Measurements from ENCODE around the gene RFPL1. TPM values are rescaled to one million over a fixed set of nuclear protein-coding genes. Genes with fewer than 3 reads are reported as not detected.

Gene RFPL1
- total RNA-seq, 1 experiment from 2014 or later = not detected

DNA sequence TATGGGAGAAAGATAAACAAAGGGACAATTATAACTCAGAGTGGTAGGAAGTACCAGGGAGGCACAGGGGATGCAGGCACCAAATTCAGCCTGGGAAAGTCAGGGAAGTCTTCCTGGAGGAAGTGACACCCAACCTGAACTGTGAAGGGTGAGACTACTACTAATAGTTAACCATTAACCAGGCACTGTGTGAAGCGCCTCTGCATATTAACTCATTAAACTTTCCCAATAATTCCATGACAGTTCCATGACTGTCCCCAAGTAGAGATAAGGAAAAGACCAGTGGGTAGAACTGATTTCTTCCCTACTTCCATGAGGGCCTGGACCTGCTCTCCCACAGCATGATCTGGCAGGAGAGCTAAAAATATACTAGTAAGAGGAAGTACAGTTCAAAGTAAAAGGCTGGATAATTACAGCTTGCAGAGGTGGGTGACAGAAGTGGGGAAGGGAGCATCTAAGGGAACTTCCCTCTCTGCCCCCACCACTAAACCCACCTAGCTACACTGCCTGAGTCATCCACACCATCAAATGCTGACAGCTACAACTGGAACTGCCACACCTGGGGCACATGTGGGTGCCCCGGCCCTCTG is 45.3 kb upstream of the RFPL1 start:
- H3K4me1 Mint-ChIP-seq (ENCODE audit: insufficient read depth, unreplicated experiment) = peaks cover 13% of the 10 kb centered on the region
- TF ChIP-seq, protein P1, sequence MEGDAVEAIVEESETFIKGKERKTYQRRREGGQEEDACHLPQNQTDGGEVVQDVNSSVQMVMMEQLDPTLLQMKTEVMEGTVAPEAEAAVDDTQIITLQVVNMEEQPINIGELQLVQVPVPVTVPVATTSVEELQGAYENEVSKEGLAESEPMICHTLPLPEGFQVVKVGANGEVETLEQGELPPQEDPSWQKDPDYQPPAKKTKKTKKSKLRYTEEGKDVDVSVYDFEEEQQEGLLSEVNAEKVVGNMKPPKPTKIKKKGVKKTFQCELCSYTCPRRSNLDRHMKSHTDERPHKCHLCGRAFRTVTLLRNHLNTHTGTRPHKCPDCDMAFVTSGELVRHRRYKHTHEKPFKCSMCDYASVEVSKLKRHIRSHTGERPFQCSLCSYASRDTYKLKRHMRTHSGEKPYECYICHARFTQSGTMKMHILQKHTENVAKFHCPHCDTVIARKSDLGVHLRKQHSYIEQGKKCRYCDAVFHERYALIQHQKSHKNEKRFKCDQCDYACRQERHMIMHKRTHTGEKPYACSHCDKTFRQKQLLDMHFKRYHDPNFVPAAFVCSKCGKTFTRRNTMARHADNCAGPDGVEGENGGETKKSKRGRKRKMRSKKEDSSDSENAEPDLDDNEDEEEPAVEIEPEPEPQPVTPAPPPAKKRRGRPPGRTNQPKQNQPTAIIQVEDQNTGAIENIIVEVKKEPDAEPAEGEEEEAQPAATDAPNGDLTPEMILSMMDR (IDR thresholded peaks at IDR 0.05; ENCODE audit: unreplicated experiment) = no peak
- no peak for DNase-seq (ENCODE audit: unreplicated experiment)
- intact Hi-C loops (cut with micrococcal nuclease) = no loop called here
- ChIA-PET POLR2A (interaction anchor here (0.5 to 2.1 kb wide), 2 partner anchors 153 to 161 kb away, joined by 4 to 7 read pairs; partner anchors contain the start of gene THOC5), CTCF (interaction anchor here (0.6 to 1.1 kb wide), 2 partner anchors 131 to 296 kb away, joined by 3 to 6 read pairs; no protein-coding TSS in a partner anchor)
- no peak overlapping the region for H3K4me3 Mint-ChIP-seq (ENCODE audit: unreplicated experiment)
- no peak overlapping the region for H3K27ac Mint-ChIP-seq (ENCODE audit: low read depth, unreplicated experiment)
- no TSS peak for BruUV-seq (replicated peaks)
- H3K27me3 Mint-ChIP-seq (ENCODE audit: insufficient read depth, unreplicated experiment) = no peaks in the 10 kb centered on the region
- no peaks in the 10 kb centered on the region for H3K9me3 Mint-ChIP-seq (ENCODE audit: unreplicated experiment)
- H3K36me3 Mint-ChIP-seq (ENCODE audit: insufficient read depth, unreplicated experiment) = no peaks in the 10 kb centered on the region

DNA sequence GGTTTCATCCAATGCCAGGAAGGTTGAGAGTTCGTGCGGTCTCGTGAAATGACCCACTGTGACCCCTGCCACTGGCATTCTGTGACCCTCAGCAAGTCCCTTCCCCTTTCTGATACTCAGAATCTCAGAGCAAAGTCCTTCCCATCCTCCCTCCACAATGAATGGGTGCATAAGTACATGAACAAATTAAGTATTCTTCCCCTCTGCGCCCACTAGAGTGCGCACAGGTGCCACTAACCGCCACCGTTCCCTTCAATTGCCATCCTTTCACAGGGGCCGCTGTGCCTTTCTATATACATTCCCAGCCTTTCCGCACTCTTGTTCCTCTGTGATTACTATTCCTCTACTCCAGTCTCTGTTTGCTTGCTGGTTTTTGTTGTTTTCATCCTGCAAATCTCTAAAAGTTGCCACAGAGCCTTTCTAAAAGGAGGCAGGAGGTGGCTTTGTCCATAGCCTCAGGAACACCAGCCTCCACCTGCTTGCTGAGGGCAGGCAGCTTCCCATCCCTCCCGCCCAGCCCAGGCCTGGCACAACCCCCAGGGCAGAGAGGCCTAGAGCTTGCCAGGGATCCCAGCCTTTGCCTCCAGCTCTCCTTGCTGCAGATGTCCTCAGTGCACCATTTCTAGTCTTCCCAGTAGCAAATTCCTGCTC is 43.3 kb upstream of the RFPL1 start:
- no peak overlapping the region for H3K4me3 Mint-ChIP-seq (ENCODE audit: unreplicated experiment)
- H3K4me1 Mint-ChIP-seq (ENCODE audit: insufficient read depth, unreplicated experiment) = peaks cover 13% of the 10 kb centered on the region
- TF ChIP-seq, protein P1 (IDR thresholded peaks at IDR 0.05; ENCODE audit: unreplicated experiment) = peak; percentile 71
- H3K36me3 Mint-ChIP-seq (ENCODE audit: insufficient read depth, unreplicated experiment) = no peaks in the 10 kb centered on the region
- intact Hi-C loops (cut with micrococcal nuclease) = loop anchor here (1.0 to 5.0 kb wide), 4 partner anchors 129 to 694 kb away; no protein-coding TSS in a partner anchor
- H3K9me3 Mint-ChIP-seq (ENCODE audit: unreplicated experiment) = no peaks in the 10 kb centered on the region
- no peak overlapping the region for H3K27ac Mint-ChIP-seq (ENCODE audit: low read depth, unreplicated experiment)
- ChIA-PET CTCF (interaction anchor here (0.6 to 1.8 kb wide), 15 partner anchors 10 to 693 kb away, joined by 3 to 15 read pairs (median 3); no protein-coding TSS in a partner anchor), POLR2A (interaction anchor here (0.7 kb wide), 1 partner anchor 159 kb away, joined by 3 read pairs; the partner anchor contains the start of gene THOC5)
- peak; percentile 75 for DNase-seq (ENCODE audit: unreplicated experiment)
- H3K27me3 Mint-ChIP-seq (ENCODE audit: insufficient read depth, unreplicated experiment) = peaks cover 2% of the 10 kb centered on the region
- no TSS peak for BruUV-seq (replicated peaks)

DNA sequence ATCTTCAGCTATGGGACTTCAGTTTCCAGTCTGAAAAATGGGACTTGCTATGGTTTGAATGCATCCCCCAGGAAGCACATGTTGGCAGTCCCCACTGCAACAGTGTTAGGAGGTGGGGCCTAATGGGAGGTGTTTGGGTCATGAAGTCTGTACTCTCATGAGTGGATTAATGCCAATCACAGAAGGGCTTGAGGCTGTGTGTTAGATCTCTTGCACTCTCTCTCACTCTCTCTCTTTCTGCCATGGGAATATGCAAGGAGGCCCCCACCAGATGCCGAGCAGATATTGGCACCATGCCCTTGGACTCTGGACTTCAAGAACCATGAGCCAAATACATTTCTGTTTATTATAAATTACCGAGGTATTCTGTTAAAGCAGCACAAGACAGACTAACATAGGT is 42.3 kb upstream of the RFPL1 start:
- TF ChIP-seq, protein P1 (IDR thresholded peaks at IDR 0.05; ENCODE audit: unreplicated experiment) = no peak
- H3K27ac Mint-ChIP-seq (ENCODE audit: low read depth, unreplicated experiment) = no peak overlapping the region
- H3K36me3 Mint-ChIP-seq (ENCODE audit: insufficient read depth, unreplicated experiment) = no peaks in the 10 kb centered on the region
- DNase-seq (ENCODE audit: unreplicated experiment) = no peak
- H3K27me3 Mint-ChIP-seq (ENCODE audit: insufficient read depth, unreplicated experiment) = peaks cover 13% of the 10 kb centered on the region
- BruUV-seq (replicated peaks) = no TSS peak
- ChIA-PET CTCF (interaction anchor here (0.7 to 1.8 kb wide), 6 partner anchors 123 to 916 kb away, joined by 3 to 15 read pairs (median 3); partner anchors contain the start of gene THOC5), POLR2A (no interaction called here)
- no peaks in the 10 kb centered on the region for H3K9me3 Mint-ChIP-seq (ENCODE audit: unreplicated experiment)
- H3K4me3 Mint-ChIP-seq (ENCODE audit: unreplicated experiment) = no peak overlapping the region
- peaks cover 13% of the 10 kb centered on the region for H3K4me1 Mint-ChIP-seq (ENCODE audit: insufficient read depth, unreplicated experiment)
- intact Hi-C loops (cut with micrococcal nuclease) = loop anchor here (5.0 kb wide), 1 partner anchor 611 kb away; no protein-coding TSS in a partner anchor

DNA sequence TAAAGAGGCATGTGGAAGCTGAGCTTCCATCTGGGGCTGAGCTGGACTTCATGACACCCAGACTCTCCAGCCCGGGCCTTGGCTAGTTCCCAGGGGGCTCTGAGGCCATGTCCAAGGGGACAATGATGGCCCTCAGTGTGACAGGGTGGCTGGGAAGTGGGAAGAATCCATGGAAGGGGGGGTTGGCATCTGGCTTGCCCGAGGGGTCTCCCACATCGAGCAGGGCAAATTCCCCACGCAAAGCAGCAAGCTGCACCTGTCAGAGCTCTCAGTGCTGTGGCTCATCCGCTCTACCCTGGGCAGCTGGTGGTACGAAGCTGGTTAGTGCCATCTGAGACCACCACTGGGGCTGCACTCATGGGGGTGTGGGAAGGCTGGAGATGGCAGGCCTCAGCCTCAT is 40.6 kb upstream of the RFPL1 start:
- ChIA-PET CTCF (interaction anchor here (0.7 kb wide), 1 partner anchor 170 kb away, joined by 4 read pairs; no protein-coding TSS in a partner anchor), POLR2A (no interaction called here)
- H3K4me3 Mint-ChIP-seq (ENCODE audit: unreplicated experiment) = no peak overlapping the region
- no TSS peak for BruUV-seq (replicated peaks)
- TF ChIP-seq, protein P1 (IDR thresholded peaks at IDR 0.05; ENCODE audit: unreplicated experiment) = no peak
- DNase-seq (ENCODE audit: unreplicated experiment) = no peak
- intact Hi-C loops (cut with micrococcal nuclease) = loop anchor here (5.0 kb wide), 1 partner anchor 610 kb away; no protein-coding TSS in a partner anchor
- no peaks in the 10 kb centered on the region for H3K36me3 Mint-ChIP-seq (ENCODE audit: insufficient read depth, unreplicated experiment)
- no peaks in the 10 kb centered on the region for H3K9me3 Mint-ChIP-seq (ENCODE audit: unreplicated experiment)
- H3K27ac Mint-ChIP-seq (ENCODE audit: low read depth, unreplicated experiment) = no peak overlapping the region
- peaks cover 29% of the 10 kb centered on the region for H3K27me3 Mint-ChIP-seq (ENCODE audit: insufficient read depth, unreplicated experiment)
- H3K4me1 Mint-ChIP-seq (ENCODE audit: insufficient read depth, unreplicated experiment) = peaks cover 13% of the 10 kb centered on the region

Data from MCF 10A (cell line).